Adrenal gland (tissue), 5 donors: Measurements from ENCODE around the gene ME1.

ENCODE experiments used
- CTCF ChIP-seq, 6 experiments: fragments of 450-650 bp in 4 of 6; fragments of 200-600 bp in 2 of 6; sonication (generic) in 1 of 6; IDR thresholded peaks; 1 replicate in 5 of 6; 2 replicates in 1 of 6; pipeline versions ENCODE4 v1.5.1 to v1.8.0; 2016 to 2021; ENCODE audit warnings: antibody characterized with exemption in 6 of 6, mild to moderate bottlenecking in 2 of 6, moderate library complexity in 1 of 6
- POLR2A ChIP-seq, 2 donors: fragments of 450-650 bp; IDR thresholded peaks; one replicate each; pipeline ENCODE4 v1.6.1; 2017; ENCODE audit warnings: antibody characterized with exemption in 2 of 2, mild to moderate bottlenecking in 2 of 2, moderate library complexity in 1 of 2
- donor health status: DM: no; HTN: no; CAD: no.

- no peak for TF ChIP-seq CTCF (IDR thresholded peaks at IDR 0.05)
- TF ChIP-seq POLR2A (IDR thresholded peaks at IDR 0.05): no peak
Observed at GRCh38 chr6:83341765-83342164, 89.1 kb downstream of the ME1 start.
